Stromal cell of bone marrow (primary cell): ENCODE measurements around the gene HIC1.
"Not testable (repeated sequence)": the region's sequence is repeated elsewhere in the genome, so short reads cannot be mapped to it uniquely, and the experiment has no call there.

Experiments
- DNase-seq: peaks from one replicate; pipeline ENCODE4 v3.0.0-alpha.2; 2012; ENCODE audit warnings: low read depth

HIC1 gene

GRCh38 chr17:2054512-2055291, at the start of gene HIC1:
Gene HIC1, plus strand, starts transcription at chr17:2055103. Its CDS starts 1,588 bp downstream, at chr17:2056691.
- DNase-seq: no peak

GRCh38 chr17:2008332-2009126, 46.4 kb upstream of the HIC1 start:
- no peak for DNase-seq

GRCh38 chr17:2009737-2010136, 45.2 kb upstream of the HIC1 start:
- no peak for DNase-seq

GRCh38 chr17:2011411-2012371, 43.2 kb upstream of the HIC1 start:
- DNase-seq: peak; percentile 76

GRCh38 chr17:2012499-2012898, 42.4 kb upstream of the HIC1 start:
- no peak for DNase-seq

GRCh38 chr17:2013220-2013993, 41.5 kb upstream of the HIC1 start:
- DNase-seq: not testable (repeated sequence)

GRCh38 chr17:2013994-2014317, 40.9 kb upstream of the HIC1 start:
- DNase-seq: no peak

GRCh38 chr17:2015314-2015713, 39.6 kb upstream of the HIC1 start:
- no peak for DNase-seq

- no peak for DNase-seq
These were observed 38.4 kb upstream of the HIC1 start for GRCh38 chr17:2016494-2016893.

- no peak for DNase-seq
These were observed 37.5 kb upstream of the HIC1 start for GRCh38 chr17:2017274-2017941.

GRCh38 chr17:2018716-2019510, 36.0 kb upstream of the HIC1 start:
- no peak for DNase-seq

- DNase-seq: no peak
These were observed 35.2 kb upstream of the HIC1 start for GRCh38 chr17:2019723-2020122.

GRCh38 chr17:2020721-2021120, 34.2 kb upstream of the HIC1 start:
- no peak for DNase-seq

GRCh38 chr17:2022647-2023240, 32.2 kb upstream of the HIC1 start:
- no peak for DNase-seq

- DNase-seq: no peak
These were observed 31.6 kb upstream of the HIC1 start for GRCh38 chr17:2023256-2023655.

GRCh38 chr17:2023692-2024571, 31.0 kb upstream of the HIC1 start:
- DNase-seq: peak; percentile 50

GRCh38 chr17:2024572-2025219, 30.2 kb upstream of the HIC1 start:
- no peak for DNase-seq

GRCh38 chr17:2025220-2025621, 29.7 kb upstream of the HIC1 start, which contains the start of gene RTN4RL1:
Gene RTN4RL1, minus strand, starts transcription at chr17:2025334. Its CDS starts 469 bp downstream, at chr17:2024865.
- DNase-seq: peak; percentile 77
